GM06990 (cell line): ENCODE results near the gene ARHGAP12.

Source experiments
- DNase-seq: peaks from one replicate; pipeline ENCODE4 v3.0.0-alpha.2; 2011; ENCODE audit not compliant: insufficient read length; ENCODE audit errors: extremely low read depth
- H3K27me3 ChIP-seq: replicated peaks from 2 replicates; pipeline ENCODE4 v1.6.0; 2011; ENCODE audit warnings: low read length; ENCODE audit not compliant: control insufficient read depth, insufficient read depth
- H3K36me3 ChIP-seq: 2 replicates; pipeline ENCODE4 v1.5.1; 2011; ENCODE audit warnings: low read length; ENCODE audit not compliant: control insufficient read depth, insufficient read depth
- H3K4me3 ChIP-seq: replicated peaks from 2 replicates; pipeline ENCODE4 v1.5.1; 2011; ENCODE audit warnings: low read depth, mild to moderate bottlenecking, control low read depth, low read length
- TF ChIP-seq, protein P1 (sequence below): IDR thresholded peaks from 2 replicates; pipeline ENCODE4 v1.5.1; 2011; ENCODE audit warnings: low read length, control low read depth, mild to moderate bottlenecking, inconsistent platforms; ENCODE audit not compliant: insufficient read depth, poor library complexity, severe bottlenecking

ARHGAP12 gene

DNA sequence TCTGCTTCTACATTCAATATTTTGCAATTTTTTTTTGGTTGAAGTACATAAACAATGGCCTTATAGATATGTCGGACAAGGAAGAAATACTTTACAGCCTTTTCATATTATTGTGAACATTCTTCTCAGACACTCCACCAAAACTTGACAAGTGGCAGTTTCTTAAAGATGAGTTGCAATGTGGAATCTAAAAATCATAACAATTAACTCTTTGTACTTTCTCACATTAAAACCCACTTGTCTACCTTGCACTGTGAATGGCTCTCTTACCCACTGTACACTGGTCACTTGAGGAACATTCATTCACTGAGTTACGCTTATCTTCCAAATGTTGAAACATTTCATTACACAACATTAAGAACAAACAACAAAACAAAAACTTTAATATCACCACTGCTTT is 44.2 kb downstream of the ARHGAP12 start:
- H3K4me3 ChIP-seq = no peak overlapping the region
- no peak for DNase-seq
- TF ChIP-seq, protein P1, sequence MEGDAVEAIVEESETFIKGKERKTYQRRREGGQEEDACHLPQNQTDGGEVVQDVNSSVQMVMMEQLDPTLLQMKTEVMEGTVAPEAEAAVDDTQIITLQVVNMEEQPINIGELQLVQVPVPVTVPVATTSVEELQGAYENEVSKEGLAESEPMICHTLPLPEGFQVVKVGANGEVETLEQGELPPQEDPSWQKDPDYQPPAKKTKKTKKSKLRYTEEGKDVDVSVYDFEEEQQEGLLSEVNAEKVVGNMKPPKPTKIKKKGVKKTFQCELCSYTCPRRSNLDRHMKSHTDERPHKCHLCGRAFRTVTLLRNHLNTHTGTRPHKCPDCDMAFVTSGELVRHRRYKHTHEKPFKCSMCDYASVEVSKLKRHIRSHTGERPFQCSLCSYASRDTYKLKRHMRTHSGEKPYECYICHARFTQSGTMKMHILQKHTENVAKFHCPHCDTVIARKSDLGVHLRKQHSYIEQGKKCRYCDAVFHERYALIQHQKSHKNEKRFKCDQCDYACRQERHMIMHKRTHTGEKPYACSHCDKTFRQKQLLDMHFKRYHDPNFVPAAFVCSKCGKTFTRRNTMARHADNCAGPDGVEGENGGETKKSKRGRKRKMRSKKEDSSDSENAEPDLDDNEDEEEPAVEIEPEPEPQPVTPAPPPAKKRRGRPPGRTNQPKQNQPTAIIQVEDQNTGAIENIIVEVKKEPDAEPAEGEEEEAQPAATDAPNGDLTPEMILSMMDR = no peak
- H3K27me3 ChIP-seq = no peaks in the 10 kb centered on the region
- H3K36me3 ChIP-seq = no peaks in the 10 kb centered on the region

DNA sequence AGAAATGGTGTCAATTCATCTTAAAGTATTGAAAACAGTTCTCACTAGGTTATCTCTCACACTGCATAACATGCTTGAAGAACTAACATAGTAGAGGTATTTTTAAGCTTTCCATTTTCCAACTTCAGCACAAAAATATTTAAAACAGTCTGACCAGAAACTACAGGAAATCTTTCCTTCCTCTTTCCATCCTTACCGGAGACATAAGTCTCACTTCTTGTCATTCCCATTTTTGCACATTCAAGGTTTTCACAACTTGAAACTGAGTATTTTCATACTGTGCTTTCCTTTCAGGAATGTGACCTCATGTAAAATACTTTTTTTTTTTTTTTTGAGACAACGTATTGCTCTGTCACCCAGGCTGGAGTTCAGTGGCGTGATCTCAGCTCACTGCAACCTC is 45.2 kb downstream of the ARHGAP12 start:
- no peaks in the 10 kb centered on the region for H3K36me3 ChIP-seq
- no peak overlapping the region for H3K4me3 ChIP-seq
- no peak for DNase-seq
- TF ChIP-seq, protein P1 = no peak
- no peaks in the 10 kb centered on the region for H3K27me3 ChIP-seq

DNA sequence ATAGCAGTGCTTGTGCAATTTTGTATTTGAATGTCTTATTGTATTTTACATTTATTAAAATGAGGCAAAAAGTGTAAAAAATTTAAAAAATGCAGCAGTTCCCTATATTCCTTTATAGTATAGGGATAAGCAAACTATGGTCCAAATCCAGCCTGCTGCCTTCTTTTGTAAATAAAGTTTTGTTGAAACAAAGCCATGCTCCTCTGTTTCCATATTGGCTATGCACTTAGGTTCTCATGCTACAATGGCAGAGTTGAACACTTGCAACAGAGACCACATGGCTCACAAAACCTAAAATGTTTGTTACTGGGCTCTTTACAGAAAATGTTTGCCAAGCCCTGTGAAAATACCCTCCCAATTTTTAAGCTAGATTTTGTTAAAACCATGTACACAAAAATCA is 50.1 kb downstream of the ARHGAP12 start:
- H3K36me3 ChIP-seq = no peaks in the 10 kb centered on the region
- DNase-seq = no peak
- TF ChIP-seq, protein P1 = no peak
- H3K4me3 ChIP-seq = no peak overlapping the region
- no peaks in the 10 kb centered on the region for H3K27me3 ChIP-seq

DNA sequence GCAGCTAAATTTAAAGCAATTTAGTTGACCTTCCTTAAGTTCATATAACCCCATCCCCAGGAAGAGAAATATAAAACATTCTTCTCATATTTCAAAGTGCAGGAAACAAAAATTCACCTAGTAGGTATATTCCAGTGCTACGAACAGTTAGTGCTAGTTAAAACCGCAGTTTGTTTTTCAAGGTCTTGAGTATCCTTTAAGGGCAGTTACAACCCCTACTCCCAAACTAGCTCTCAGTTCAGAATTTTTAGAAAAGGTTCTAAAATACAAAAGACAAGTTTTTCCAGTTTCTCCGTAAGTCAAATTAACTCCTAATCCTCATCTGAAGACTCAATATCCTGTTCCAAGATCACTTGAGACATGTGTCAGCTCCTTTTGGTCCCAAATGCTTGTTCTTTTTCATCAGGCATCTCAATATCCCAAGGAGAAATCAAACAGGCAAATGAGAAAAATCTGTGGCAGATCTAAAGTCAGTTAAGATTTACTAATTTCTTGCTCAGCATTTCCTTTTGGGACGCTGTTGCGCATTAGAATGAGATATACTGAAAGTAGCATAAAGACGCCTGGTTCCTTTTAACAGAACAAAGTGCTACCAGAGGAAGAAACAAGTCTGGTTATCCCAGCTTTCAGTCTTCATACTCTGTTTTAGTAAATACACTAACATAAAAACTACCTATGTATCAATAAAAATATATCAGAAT is 51.8 kb downstream of the ARHGAP12 start:
- TF ChIP-seq, protein P1 = peak; percentile 19
- Histone ChIP-seq H3K36me3 (no peaks in the 10 kb centered on the region), H3K4me3 (no peak overlapping the region; the same call in 1 of the 2 replicates), H3K27me3 (no peaks in the 10 kb centered on the region)
- DNase-seq = peak; percentile 15

DNA sequence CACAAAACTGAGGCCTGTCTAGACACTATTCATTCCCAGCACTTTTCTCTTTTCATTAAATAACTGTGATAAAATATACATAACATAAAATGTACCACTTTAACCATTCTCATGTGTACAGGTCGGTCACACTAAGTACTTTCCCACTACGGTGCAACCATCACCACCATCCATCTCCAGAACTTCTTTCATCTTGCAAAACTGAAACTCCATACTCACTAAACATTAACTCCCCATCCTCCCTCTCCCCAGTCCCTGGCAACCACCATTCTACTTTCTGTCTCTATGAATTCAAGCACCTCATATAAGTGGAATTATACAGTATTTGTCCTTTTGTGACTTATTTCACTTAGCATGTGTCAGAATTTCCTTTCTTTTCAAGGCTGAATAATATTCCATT is 53.0 kb downstream of the ARHGAP12 start:
- Histone ChIP-seq H3K27me3 (no peaks in the 10 kb centered on the region), H3K4me3 (no peak overlapping the region), H3K36me3 (no peaks in the 10 kb centered on the region)
- TF ChIP-seq, protein P1 = no peak
- no peak for DNase-seq

DNA sequence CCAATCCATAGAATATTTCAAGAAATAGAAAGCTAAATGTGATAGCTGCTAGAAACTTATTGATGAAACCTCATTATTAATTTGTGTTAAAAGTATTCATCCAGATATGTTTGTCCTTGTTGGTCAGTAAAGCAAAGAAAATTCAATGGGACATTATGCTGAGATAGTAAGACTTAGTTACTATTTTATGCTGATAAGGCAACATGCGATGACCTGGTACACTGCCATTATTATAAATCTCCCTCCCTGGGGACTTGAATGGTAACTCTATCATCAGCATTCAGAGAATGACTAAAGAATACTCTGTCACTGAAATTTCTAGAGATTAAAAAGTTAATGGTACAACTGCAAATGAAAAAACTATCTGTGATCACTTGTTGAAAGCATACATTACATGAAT is 54.9 kb downstream of the ARHGAP12 start:
- TF ChIP-seq, protein P1 = no peak
- Histone ChIP-seq H3K36me3 (no peaks in the 10 kb centered on the region), H3K27me3 (no peaks in the 10 kb centered on the region), H3K4me3 (no peak overlapping the region)
- DNase-seq = no peak
